ENCODE data around the gene ADGRV1. TPM values are rescaled to one million over a fixed set of nuclear protein-coding genes. Genes with fewer than 3 reads are reported as not detected.

The ADGRV1 gene
- total RNA-seq, 2 donors from 2014 or later, result 97.6 to 117 TPM

GRCh38 chr5:90514520-90514919 lies 44.1 kb upstream of the ADGRV1 start:
- Histone ChIP-seq H3K9me3 (ENCODE audit: control insufficient read depth, low read length) (no peaks in the 10 kb centered on the region), H3K4me3 (ENCODE audit: low read length) (no peak overlapping the region), H3K9ac (ENCODE audit: extremely low read depth, low read length, poor library complexity, severe bottlenecking) (no peak overlapping the region), H3K36me3 (ENCODE audit: control insufficient read depth, insufficient read depth, low read length) (peaks cover 33% of the 10 kb centered on the region), H3K27me3 (ENCODE audit: control insufficient read depth, insufficient read depth, low read length, poor library complexity, severe bottlenecking) (no peaks in the 10 kb centered on the region), H3K4me1 (ENCODE audit: control insufficient read depth, insufficient read depth, low read length) (no peaks in the 10 kb centered on the region), H3K27ac (ENCODE audit: low read depth, low read length) (no peak overlapping the region)
- H3K4me1 Mint-ChIP-seq, result peaks cover 7% of the 10 kb centered on the region
- no peak overlapping the region for H3K4me3 Mint-ChIP-seq
- no peak overlapping the region for H3K27ac Mint-ChIP-seq
- TF ChIP-seq CTCF (conservative IDR thresholded peaks at IDR 0.05), result no peak
- H3K9me3 Mint-ChIP-seq, result no peaks in the 10 kb centered on the region
- WGBS, 2 experiments (ENCODE audit: insufficient coverage in 1 of 2, insufficient read length in 1 of 2), result 91% methylated on average over 1 of the region's 3 CpGs; no CpG with 5 or more reads in 1 of the 2 experiments
- peaks cover 16% of the 10 kb centered on the region for H3K36me3 Mint-ChIP-seq (ENCODE audit: low read depth)
- H3K27me3 Mint-ChIP-seq (ENCODE audit: insufficient read depth), result no peaks in the 10 kb centered on the region
- DNase-seq, result no peak

DNA sequence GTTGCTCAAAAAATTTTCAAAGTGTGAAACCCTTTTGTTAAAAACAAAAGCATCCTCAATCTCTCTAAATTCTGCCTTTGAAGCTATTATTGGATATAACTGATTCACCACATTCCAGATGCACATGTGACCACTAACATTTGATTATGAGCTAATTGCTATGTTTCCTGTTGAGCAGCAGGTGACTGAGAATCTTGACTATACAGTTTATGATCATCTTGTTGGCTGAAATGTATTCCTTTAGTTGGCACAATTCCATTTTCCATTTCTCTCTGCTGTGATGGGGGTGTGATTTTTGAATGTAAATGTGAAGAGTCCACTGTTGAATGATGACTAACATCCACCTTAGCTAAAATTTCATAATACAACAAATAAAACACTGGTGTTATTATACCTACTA lies 39.9 kb upstream of the ADGRV1 start:
- no peak for TF ChIP-seq CTCF (conservative IDR thresholded peaks at IDR 0.05)
- H3K4me1 ChIP-seq (ENCODE audit: control insufficient read depth, insufficient read depth, low read length), result no peaks in the 10 kb centered on the region
- peaks cover 5% of the 10 kb centered on the region for H3K4me1 Mint-ChIP-seq
- H3K27ac ChIP-seq (ENCODE audit: low read depth, low read length), result no peak overlapping the region
- DNase-seq, result no peak
- no peaks in the 10 kb centered on the region for H3K27me3 Mint-ChIP-seq (ENCODE audit: insufficient read depth)
- no peaks in the 10 kb centered on the region for H3K9me3 Mint-ChIP-seq
- H3K27ac Mint-ChIP-seq, result no peak overlapping the region
- no peak overlapping the region for H3K4me3 ChIP-seq (ENCODE audit: low read length)
- no peaks in the 10 kb centered on the region for H3K9me3 ChIP-seq (ENCODE audit: control insufficient read depth, low read length)
- no peak overlapping the region for H3K9ac ChIP-seq (ENCODE audit: extremely low read depth, low read length, poor library complexity, severe bottlenecking)
- H3K27me3 ChIP-seq (ENCODE audit: control insufficient read depth, insufficient read depth, low read length, poor library complexity, severe bottlenecking), result no peaks in the 10 kb centered on the region
- peaks cover 41% of the 10 kb centered on the region for H3K36me3 Mint-ChIP-seq (ENCODE audit: low read depth)
- H3K4me3 Mint-ChIP-seq, result no peak overlapping the region
- H3K36me3 ChIP-seq (ENCODE audit: control insufficient read depth, insufficient read depth, low read length), result peaks cover 67% of the 10 kb centered on the region

- DNase-seq, result no peak
- Histone ChIP-seq H3K4me1 (ENCODE audit: control insufficient read depth, insufficient read depth, low read length) (no peaks in the 10 kb centered on the region), H3K9me3 (ENCODE audit: control insufficient read depth, low read length) (no peaks in the 10 kb centered on the region), H3K9ac (ENCODE audit: extremely low read depth, low read length, poor library complexity, severe bottlenecking) (no peak overlapping the region), H3K36me3 (ENCODE audit: control insufficient read depth, insufficient read depth, low read length) (peaks cover 71% of the 10 kb centered on the region), H3K27ac (ENCODE audit: low read depth, low read length) (no peak overlapping the region), H3K27me3 (ENCODE audit: control insufficient read depth, insufficient read depth, low read length, poor library complexity, severe bottlenecking) (no peaks in the 10 kb centered on the region), H3K4me3 (ENCODE audit: low read length) (no peak overlapping the region)
- Mint-ChIP-seq H3K4me3 (no peak overlapping the region), H3K9me3 (no peaks in the 10 kb centered on the region), H3K27ac (no peak overlapping the region), H3K36me3 (ENCODE audit: low read depth) (peaks cover 43% of the 10 kb centered on the region), H3K4me1 (peaks cover under 1% of the 10 kb centered on the region), H3K27me3 (ENCODE audit: insufficient read depth) (no peaks in the 10 kb centered on the region)
- WGBS, 2 experiments (ENCODE audit: insufficient coverage in 1 of 2, insufficient read length in 1 of 2), result 93 to 97% methylated on average over 6 to 7 of the region's 7 CpGs
- TF ChIP-seq CTCF (conservative IDR thresholded peaks at IDR 0.05), result no peak
Observed at GRCh38 chr5:90519081-90519480, 39.5 kb upstream of the ADGRV1 start.

Data from endodermal cell (in vitro differentiated cells).